K562 (cell line): ENCODE results near the gene DMD. TPM values are rescaled to one million over a fixed set of nuclear protein-coding genes. Genes with fewer than 3 reads are reported as not detected.

Experiments
- ATAC-seq: fragments of 200-7000 bp; cut with Tn5 transposase; 3 replicates; pipeline ENCODE4 v1.9.1; 2020; ENCODE audit warnings: moderate library complexity
- BruUV-seq: library from RNA; stranded (reverse); fragments of 400-500 nt; replicated peaks from 2 replicates; lab custom pipeline; 2021; lab: Mats Ljungman, UMichigan
- CTCF ChIA-PET: fragments of 300-600 bp; formaldehyde crosslinking; extraction: SDS; loops from one replicate; lab custom pipeline; 2021; ENCODE audit warnings: low intra/inter-chr PET ratio; lab: Yijun Ruan, JAX
- POLR2A ChIA-PET: fragments of 300-600, 350-650 bp; sonication (Branson Sonifier 250); formaldehyde crosslinking; extraction: SDS; loops from one replicate; lab custom pipeline; 2021; ENCODE audit warnings: antibody characterized with exemption, inconsistent platforms; lab: Yijun Ruan, JAX
- DNase-seq, 4 experiments: peaks; one replicate each; pipeline versions ENCODE4 v3.0.0 to v3.0.0-alpha.2; 2011 to 2018; ENCODE audit warnings: low spot score in 3 of 4, mixed read lengths in 3 of 4; ENCODE audit errors: extremely low read depth in 1 of 4
- FAIRE-seq: peaks from 2 replicates; lab custom pipeline; 2011; peaks lifted over from hg19 to GRCh38; lab: Jason Lieb, UNC
- H2AFZ ChIP-seq: 2 replicates; pipeline ENCODE4 v1.6.0; 2011; ENCODE audit warnings: low read depth, low read length, control low read depth, inconsistent platforms
- H3K27ac ChIP-seq: fragments of 200-600 bp; 3 replicates; pipeline ENCODE4 v1.8.0; 2011; ENCODE audit warnings: low read depth, mild to moderate bottlenecking, control low read depth, inconsistent platforms, low read length, moderate library complexity, mixed read lengths; ENCODE audit errors: extremely low read depth
- H3K27me3 ChIP-seq, 2 experiments: fragments of 300-600 bp in 1 of 2; 2 replicates in 1 of 2; 3 replicates in 1 of 2; pipeline versions ENCODE4 v1.6.0 to v1.8.0; 2011; ENCODE audit warnings: inconsistent platforms in 2 of 2, low read length in 2 of 2, mild to moderate bottlenecking in 1 of 2, mixed read lengths in 1 of 2, moderate library complexity in 1 of 2; ENCODE audit not compliant: control insufficient read depth in 2 of 2, insufficient read depth in 2 of 2
- H3K36me3 ChIP-seq: fragments of 300-600 bp; 3 replicates; pipeline ENCODE4 v1.8.0; 2011; ENCODE audit warnings: mild to moderate bottlenecking, low read length, inconsistent platforms; ENCODE audit not compliant: control insufficient read depth, insufficient read depth
- H3K4me1 ChIP-seq, 2 experiments: fragments of 200-600 bp in 1 of 2; replicated peaks in 1 of 2; 2 replicates in 1 of 2; 3 replicates in 1 of 2; pipeline versions ENCODE4 v1.5.1 to v1.8.0; 2011; ENCODE audit warnings: inconsistent platforms in 2 of 2, low read length in 2 of 2, mild to moderate bottlenecking in 1 of 2, mixed read lengths in 1 of 2, moderate library complexity in 1 of 2; ENCODE audit not compliant: control insufficient read depth in 2 of 2, insufficient read depth in 2 of 2
- H3K4me2 ChIP-seq: 2 replicates; pipeline ENCODE4 v1.6.1; 2011; ENCODE audit warnings: low read length, control low read depth, inconsistent platforms, mixed read lengths; ENCODE audit not compliant: insufficient read depth
- H3K4me3 ChIP-seq: fragments of 200-600 bp; sonication (generic), shearing (Covaris generic); 2 replicates; pipeline ENCODE4 v1.5.1; 2016; ENCODE audit warnings: control low read depth, inconsistent platforms
- H3K79me2 ChIP-seq: fragments of 200-600 bp; 3 replicates; pipeline ENCODE4 v1.8.0; 2011; ENCODE audit warnings: low read length, inconsistent platforms; ENCODE audit not compliant: control insufficient read depth, insufficient read depth
- H3K9ac ChIP-seq, 2 experiments: 2 replicates each; pipeline versions ENCODE4 v1.6.0 to v1.6.1; 2011; ENCODE audit warnings: low read depth in 2 of 2, low read length in 2 of 2, control low read depth in 1 of 2, inconsistent platforms in 1 of 2, mild to moderate bottlenecking in 1 of 2, mixed read lengths in 1 of 2; ENCODE audit not compliant: insufficient read depth in 1 of 2
- H3K9me1 ChIP-seq: one replicate; pipeline ENCODE4 v1.6.0; 2011; ENCODE audit warnings: inconsistent platforms, mild to moderate bottlenecking, low read length, moderate library complexity; ENCODE audit not compliant: control insufficient read depth, insufficient read depth
- H3K9me3 ChIP-seq: replicated peaks from 2 replicates; pipeline ENCODE4 v1.5.1; 2011; ENCODE audit warnings: low read depth, low read length, inconsistent platforms; ENCODE audit not compliant: control insufficient read depth, insufficient read depth
- H4K20me1 ChIP-seq: replicated peaks from 2 replicates; pipeline ENCODE4 v1.6.1; 2011; ENCODE audit warnings: low read length, inconsistent platforms, mixed read lengths; ENCODE audit not compliant: control insufficient read depth, insufficient read depth
- L3MBTL2 ChIP-seq: fragments of 450-650 bp; IDR thresholded peaks from 2 replicates; pipeline ENCODE4 v1.6.1; 2016; ENCODE audit warnings: mild to moderate bottlenecking, moderate library complexity
- SRSF7 ChIP-seq: fragments of 200-400 bp; formaldehyde crosslinking; optimal IDR thresholded peaks from 2 replicates; pipeline ENCODE3; 2017; ENCODE audit warnings: mild to moderate bottlenecking, low read depth, low read length
- TEAD4 ChIP-seq, 2 experiments: sonication (generic) in 1 of 2; formaldehyde crosslinking in 1 of 2; IDR thresholded peaks; 2 replicates each; pipeline versions ENCODE4 v1.6.1 to v1.8.0; 2012 to 2022; ENCODE audit warnings: borderline replicate concordance in 1 of 2, inconsistent platforms in 1 of 2, low read length in 1 of 2, mild to moderate bottlenecking in 1 of 2, missing genetic modification reagents in 1 of 2
- ZNF232 ChIP-seq: sonication (generic); formaldehyde crosslinking; IDR thresholded peaks from 2 replicates; pipeline ENCODE4 v1.8.0; 2022; ENCODE audit warnings: mild to moderate bottlenecking, missing genetic modification reagents
- ZNF324 ChIP-seq: fragments of 250-450 bp; sonication (Bioruptor Pico); IDR thresholded peaks from 2 replicates; pipeline ENCODE4 v1.4.0; 2020; ENCODE audit warnings: mild to moderate bottlenecking
- ZNF75A ChIP-seq: fragments of 450-650 bp; formaldehyde crosslinking; IDR thresholded peaks from 2 replicates; pipeline ENCODE4 v1.4.0; 2020; ENCODE audit warnings: mild to moderate bottlenecking
- WGBS: fragments of 100-300 bp; shearing (Covaris generic); methylation state at CpG from one replicate; pipeline ENCODE4 v1.1.6; 2016; ENCODE audit warnings: low coverage, mixed read lengths; ENCODE audit not compliant: insufficient coverage; ENCODE audit errors: missing lambda C conversion rate; 5-methylcytosine and 5-hydroxymethylcytosine counted together
- in situ Hi-C: fragments of 300-500 bp; cut with MboI; formaldehyde crosslinking; loops from 4 replicates; pipeline ENCODE4 v1.15.0; 2018; ENCODE audit warnings: inconsistent platforms, mixed read lengths
- intact Hi-C: fragments of 100-400 bp; cut with micrococcal nuclease; formaldehyde crosslinking; loops from 2 replicates; pipeline ENCODE4 v1.14.2; 2022
- polyA plus RNA-seq, 8 experiments: library from polyadenylated mRNA; depleted of rRNA in 4 of 8; stranded (reverse) in 5 of 8; unstranded in 3 of 8; fragments of >200 nt; fragmentation: Nextera tagmentation in 2 of 8; fragmentation: Illumina TruSeq in 1 of 8; extraction: Ambion mirVana in 2 of 8; extraction: Trizol in 1 of 8; gene quantifications; 2 replicates each; pipeline versions ENCODE4 v1.2.1 to v1.2.3, GENCODE V29; 2011 to 2014; ENCODE audit warnings: inconsistent platforms in 1 of 8, missing spikeins in 1 of 8
- total RNA-seq, 7 experiments: library from RNA; depleted of rRNA in 6 of 7; stranded (reverse); fragments of >200 nt in 6 of 7; fragmentation: Illumina TruSeq in 2 of 7; extraction: Trizol in 2 of 7; gene quantifications; 2 replicates each; pipeline versions ENCODE4 v1.2.1 to v1.2.3, GENCODE V29; 2011 to 2021; ENCODE audit warnings: low replicate concordance in 1 of 7
- TF ChIP-seq, protein P1 (sequence below): fragments of 450-650 bp; formaldehyde crosslinking; IDR thresholded peaks from 2 replicates; pipeline ENCODE4 v1.4.0; 2022; ENCODE audit warnings: missing genetic modification characterization

The DMD gene
- total and polyA plus RNA-seq, 9 of the 15 experiments (the other 6 are each of a cell fraction or from before 2014, with no cell fraction given) = 3.8 to 20.4 (median 11.4) TPM

DNA sequence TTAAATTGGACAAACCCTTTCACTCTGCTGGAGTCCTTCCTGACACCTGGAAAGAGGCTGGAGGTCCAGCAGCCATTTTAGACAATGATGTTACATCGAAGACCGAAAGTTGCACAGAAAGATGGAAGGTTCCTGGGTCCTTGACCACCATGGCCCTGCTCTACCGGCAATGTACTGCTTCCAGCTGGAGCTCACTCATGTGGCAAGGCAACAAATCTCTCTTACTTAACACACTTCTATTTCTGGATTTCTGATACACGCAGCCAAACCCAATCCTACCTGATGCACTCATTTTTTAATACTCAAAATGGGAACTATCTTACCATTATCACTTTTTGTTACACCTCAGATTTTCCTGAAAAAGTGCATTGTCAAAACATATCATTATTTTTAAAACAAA lies 33.1 kb downstream of the DMD start:
- Histone ChIP-seq H3K27me3 (no peaks in the 10 kb centered on the region), H3K4me1 (no peaks in the 10 kb centered on the region), H3K36me3 (no peaks in the 10 kb centered on the region), H4K20me1 (no peaks in the 10 kb centered on the region), H3K4me3 (no peak overlapping the region), H3K9me3 (no peaks in the 10 kb centered on the region), H3K9ac (no peak overlapping the region), H2AFZ (no peak overlapping the region), H3K79me2 (no peaks in the 10 kb centered on the region), H3K27ac (no peak overlapping the region), H3K9me1 (no peaks in the 10 kb centered on the region), H3K4me2 (no peak overlapping the region)
- in situ Hi-C loops (no loop called here), intact Hi-C loops (no loop called here)
- CTCF ChIA-PET = no interaction called here
- 2% methylated on average over 4 of the region's 4 CpGs for WGBS
- FAIRE-seq (no peak), DNase-seq (no peak), ATAC-seq (no peak)
- POLR2A ChIA-PET = no interaction called here
- no peak for TF ChIP-seq L3MBTL2
- TF ChIP-seq ZNF75A = no peak
- TF ChIP-seq, protein P1, sequence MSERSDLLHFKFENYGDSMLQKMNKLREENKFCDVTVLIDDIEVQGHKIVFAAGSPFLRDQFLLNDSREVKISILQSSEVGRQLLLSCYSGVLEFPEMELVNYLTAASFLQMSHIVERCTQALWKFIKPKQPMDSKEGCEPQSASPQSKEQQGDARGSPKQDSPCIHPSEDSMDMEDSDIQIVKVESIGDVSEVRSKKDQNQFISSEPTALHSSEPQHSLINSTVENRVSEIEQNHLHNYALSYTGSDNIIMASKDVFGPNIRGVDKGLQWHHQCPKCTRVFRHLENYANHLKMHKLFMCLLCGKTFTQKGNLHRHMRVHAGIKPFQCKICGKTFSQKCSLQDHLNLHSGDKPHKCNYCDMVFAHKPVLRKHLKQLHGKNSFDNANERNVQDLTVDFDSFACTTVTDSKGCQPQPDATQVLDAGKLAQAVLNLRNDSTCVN = no peak
- no peak for TF ChIP-seq TEAD4 (IDR thresholded peaks at IDR 0.05; ENCODE audit: low read length)
- TF ChIP-seq TEAD4 (CRISPR knock-in tag; IDR thresholded peaks at IDR 0.05; ENCODE audit: borderline replicate concordance) = no peak
- TF ChIP-seq SRSF7 = no peak
- TF ChIP-seq ZNF232 (CRISPR knock-in tag) = no peak
- TF ChIP-seq ZNF324 (CRISPR knock-in tag) = no peak
- BruUV-seq = no TSS peak
